Nephron progenitor cell (in vitro differentiated cells): ENCODE measurements around the gene LCT.

Experiments
- DNase-seq: peaks from one replicate; pipeline ENCODE4 v3.0.0; 2021
- H3K27ac Mint-ChIP-seq: 2 replicates; pipeline ENCODE4 v1.8.0; 2021; ENCODE audit warnings: mild to moderate bottlenecking, moderate library complexity, mixed read lengths
- H3K27me3 Mint-ChIP-seq: 2 replicates; pipeline ENCODE4 v1.8.0; 2021; ENCODE audit warnings: mild to moderate bottlenecking, low read depth, mixed read lengths; ENCODE audit not compliant: poor library complexity
- H3K36me3 Mint-ChIP-seq: 2 replicates; pipeline ENCODE4 v1.8.0; 2021; ENCODE audit warnings: low read depth, mixed read lengths
- H3K4me1 Mint-ChIP-seq: 2 replicates; pipeline ENCODE4 v1.8.0; 2021; ENCODE audit warnings: mixed read lengths
- H3K4me3 Mint-ChIP-seq: 2 replicates; pipeline ENCODE4 v1.8.0; 2021; ENCODE audit warnings: mild to moderate bottlenecking, moderate library complexity, mixed read lengths
- H3K9me3 Mint-ChIP-seq: 2 replicates; pipeline ENCODE4 v1.8.0; 2021; ENCODE audit warnings: mild to moderate bottlenecking, moderate library complexity, mixed read lengths
- TF ChIP-seq, protein P1 (sequence below): fragments of 200-600 bp; sonication (generic); IDR thresholded peaks from 2 replicates; pipeline ENCODE4 v1.5.0; 2021; ENCODE audit warnings: antibody characterized with exemption

The LCT gene

DNA sequence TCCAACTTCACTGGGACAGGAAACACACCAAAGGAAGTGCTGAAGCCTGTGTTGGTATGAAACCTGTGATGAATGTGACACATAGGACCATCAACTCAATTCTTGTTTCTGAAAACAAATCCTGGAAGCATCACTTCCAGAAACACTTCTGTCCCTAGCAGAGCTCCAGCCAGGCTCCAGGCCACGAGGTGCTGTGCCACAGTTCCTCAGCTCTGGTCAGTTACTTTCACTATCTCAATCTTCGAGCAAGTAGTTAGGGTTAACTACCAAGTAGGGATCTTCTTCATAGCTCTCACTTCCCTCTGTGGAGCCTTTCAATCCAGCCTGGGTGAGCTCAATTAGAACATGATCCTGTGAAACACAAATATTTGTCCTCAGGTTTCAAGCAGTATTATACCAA is 3.6 kb upstream of the LCT start:
- no peaks in the 10 kb centered on the region for H3K9me3 Mint-ChIP-seq
- H3K4me3 Mint-ChIP-seq: no peak overlapping the region
- peaks cover 55% of the 10 kb centered on the region for H3K36me3 Mint-ChIP-seq
- H3K27ac Mint-ChIP-seq: peak overlapping the region; percentile 73
- TF ChIP-seq, protein P1, sequence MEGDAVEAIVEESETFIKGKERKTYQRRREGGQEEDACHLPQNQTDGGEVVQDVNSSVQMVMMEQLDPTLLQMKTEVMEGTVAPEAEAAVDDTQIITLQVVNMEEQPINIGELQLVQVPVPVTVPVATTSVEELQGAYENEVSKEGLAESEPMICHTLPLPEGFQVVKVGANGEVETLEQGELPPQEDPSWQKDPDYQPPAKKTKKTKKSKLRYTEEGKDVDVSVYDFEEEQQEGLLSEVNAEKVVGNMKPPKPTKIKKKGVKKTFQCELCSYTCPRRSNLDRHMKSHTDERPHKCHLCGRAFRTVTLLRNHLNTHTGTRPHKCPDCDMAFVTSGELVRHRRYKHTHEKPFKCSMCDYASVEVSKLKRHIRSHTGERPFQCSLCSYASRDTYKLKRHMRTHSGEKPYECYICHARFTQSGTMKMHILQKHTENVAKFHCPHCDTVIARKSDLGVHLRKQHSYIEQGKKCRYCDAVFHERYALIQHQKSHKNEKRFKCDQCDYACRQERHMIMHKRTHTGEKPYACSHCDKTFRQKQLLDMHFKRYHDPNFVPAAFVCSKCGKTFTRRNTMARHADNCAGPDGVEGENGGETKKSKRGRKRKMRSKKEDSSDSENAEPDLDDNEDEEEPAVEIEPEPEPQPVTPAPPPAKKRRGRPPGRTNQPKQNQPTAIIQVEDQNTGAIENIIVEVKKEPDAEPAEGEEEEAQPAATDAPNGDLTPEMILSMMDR: no peak
- no peaks in the 10 kb centered on the region for H3K27me3 Mint-ChIP-seq
- peaks cover 38% of the 10 kb centered on the region for H3K4me1 Mint-ChIP-seq
- DNase-seq: no peak

DNA sequence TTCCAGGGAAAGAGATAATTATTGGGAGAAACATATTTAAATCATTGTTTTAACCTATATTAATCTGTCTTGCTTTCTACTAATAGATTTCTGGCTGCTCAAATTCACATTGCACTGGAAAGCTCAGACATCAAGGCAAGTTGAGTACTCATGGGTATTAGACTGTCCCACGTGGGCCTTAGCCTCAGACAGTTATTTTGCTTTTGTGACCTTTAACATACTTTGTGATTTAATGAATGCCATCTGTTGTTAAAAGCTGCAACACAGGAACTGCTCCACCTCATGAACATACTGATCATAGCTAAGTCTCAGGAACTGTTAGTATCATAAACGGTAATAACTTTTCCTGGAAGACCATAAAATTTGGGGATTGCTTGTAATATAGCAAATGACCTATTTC is 2.7 kb upstream of the LCT start:
- TF ChIP-seq, protein P1: no peak
- no peak overlapping the region for H3K4me3 Mint-ChIP-seq
- H3K27ac Mint-ChIP-seq: peak overlapping the region; percentile 83
- H3K27me3 Mint-ChIP-seq: no peaks in the 10 kb centered on the region
- H3K36me3 Mint-ChIP-seq: peaks cover 50% of the 10 kb centered on the region
- peaks cover 38% of the 10 kb centered on the region for H3K4me1 Mint-ChIP-seq
- no peak for DNase-seq
- H3K9me3 Mint-ChIP-seq: no peaks in the 10 kb centered on the region

DNA sequence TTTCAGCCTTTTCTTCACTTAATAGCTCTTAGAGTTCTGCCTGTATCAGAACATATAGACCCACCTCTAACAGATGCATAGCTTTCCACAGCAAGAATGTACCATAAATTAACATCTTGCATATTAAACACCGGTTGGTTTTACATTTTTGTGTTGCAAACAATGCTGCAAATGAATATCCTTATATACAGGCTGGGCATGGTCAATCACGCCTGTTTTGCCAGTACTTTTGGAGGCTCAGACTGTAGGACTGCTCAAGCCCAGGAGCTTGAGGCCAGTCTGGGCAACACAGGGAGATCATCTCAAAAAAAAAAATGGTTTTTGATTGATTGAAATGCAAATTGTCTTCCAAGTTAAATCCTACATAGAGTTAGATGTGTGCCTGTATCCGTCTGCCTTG is 1.5 kb upstream of the LCT start:
- H3K27me3 Mint-ChIP-seq: no peaks in the 10 kb centered on the region
- no peak for DNase-seq
- H3K36me3 Mint-ChIP-seq: peaks cover 38% of the 10 kb centered on the region
- TF ChIP-seq, protein P1: no peak
- H3K27ac Mint-ChIP-seq: no peak overlapping the region
- H3K9me3 Mint-ChIP-seq: peaks cover 4% of the 10 kb centered on the region
- H3K4me1 Mint-ChIP-seq: peaks cover 33% of the 10 kb centered on the region
- no peak overlapping the region for H3K4me3 Mint-ChIP-seq

DNA sequence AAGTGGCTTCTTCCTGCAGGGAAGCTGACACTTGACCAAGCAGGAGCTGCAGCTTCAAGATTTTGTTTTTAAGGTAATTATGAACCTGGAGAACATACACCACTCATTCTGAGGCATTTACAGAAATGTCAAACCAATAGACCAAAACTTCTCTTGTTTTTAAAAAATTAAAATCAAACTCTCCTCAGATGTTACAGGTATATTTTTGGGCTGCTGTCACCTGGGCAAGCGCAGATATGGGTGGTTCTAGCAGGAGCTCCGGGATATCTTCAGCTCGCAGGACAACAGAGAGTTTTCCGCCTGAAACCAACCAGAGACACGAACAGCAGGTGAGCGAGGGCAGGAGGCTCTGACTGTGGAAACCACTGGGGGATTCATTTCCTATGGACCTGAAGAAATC is 4.1 kb downstream of the LCT start:
- no peak for DNase-seq
- H3K4me3 Mint-ChIP-seq: no peak overlapping the region
- peaks cover 8% of the 10 kb centered on the region for H3K9me3 Mint-ChIP-seq
- TF ChIP-seq, protein P1: no peak
- H3K27ac Mint-ChIP-seq: peak overlapping the region; percentile 68
- H3K4me1 Mint-ChIP-seq: peaks cover 28% of the 10 kb centered on the region
- H3K27me3 Mint-ChIP-seq: peaks cover 3% of the 10 kb centered on the region
- H3K36me3 Mint-ChIP-seq: peaks cover 4% of the 10 kb centered on the region

DNA sequence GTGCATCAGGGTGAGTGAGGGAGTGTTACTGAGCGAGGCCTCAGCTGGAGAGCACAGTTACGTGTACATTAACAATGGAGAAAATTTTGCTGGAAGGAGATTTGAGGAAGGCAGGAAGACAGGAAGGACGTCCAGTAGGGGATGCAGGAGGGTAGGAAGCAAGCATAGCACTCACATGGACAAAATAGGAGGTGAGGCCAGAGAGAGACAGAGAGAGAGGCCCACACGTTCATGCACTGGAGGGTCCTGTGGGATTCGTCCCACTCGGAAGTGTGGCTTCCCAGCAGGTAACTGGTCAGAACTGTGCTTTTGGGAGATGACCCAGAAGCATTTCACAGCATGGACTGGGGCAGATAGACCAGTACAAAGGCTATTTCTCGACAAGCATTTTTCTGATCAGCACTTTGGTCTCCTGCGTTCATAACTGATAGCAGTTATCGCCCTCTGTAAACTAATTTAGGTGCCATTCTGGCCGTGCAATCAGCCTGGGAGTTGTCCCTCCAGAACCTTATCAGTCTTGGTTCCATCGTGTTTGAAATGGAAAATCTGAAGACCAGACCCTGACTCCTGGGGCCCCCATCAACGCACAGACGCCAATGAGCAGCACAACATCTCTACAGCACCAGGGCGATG is 5.7 kb downstream of the LCT start:
- no peak for DNase-seq
- TF ChIP-seq, protein P1: no peak
- H3K36me3 Mint-ChIP-seq: peaks cover under 1% of the 10 kb centered on the region
- H3K27me3 Mint-ChIP-seq: peaks cover 3% of the 10 kb centered on the region
- H3K27ac Mint-ChIP-seq: peak overlapping the region; percentile 41
- peaks cover 8% of the 10 kb centered on the region for H3K9me3 Mint-ChIP-seq
- peaks cover 25% of the 10 kb centered on the region for H3K4me1 Mint-ChIP-seq
- no peak overlapping the region for H3K4me3 Mint-ChIP-seq
